T-cell (primary cell): ENCODE measurements around the gene ZXDA. TPM values are rescaled to one million over a fixed set of nuclear protein-coding genes. Genes with fewer than 3 reads are reported as not detected.
"Not testable (repeated sequence)": the region's sequence is repeated elsewhere in the genome, so short reads cannot be mapped to it uniquely, and the experiment has no call there.

Experiments used
- ATAC-seq, 4 experiments: fragments of 200-7000 bp in 3 of 4; fragments of 150-1000 bp in 1 of 4; cut with Tn5 transposase; replicated peaks in 1 of 4; 1 replicate in 3 of 4; 2 replicates in 1 of 4; pipeline ENCODE4 v1.10.0; 2021; ENCODE audit warnings: moderate library complexity in 3 of 4, mild to moderate bottlenecking in 2 of 4, moderate number of reproducible peaks in 1 of 4
- CTCF ChIA-PET, 2 donors: fragments of 300-600 bp; sonication (Branson Sonifier 250); formaldehyde crosslinking; loops; one replicate each; lab custom pipeline; 2022; ENCODE audit warnings: antibody characterized with exemption in 2 of 2; lab: Charles Lee
- POLR2A ChIA-PET, 2 donors: fragments of 300-600 bp; sonication (Branson Sonifier 250); formaldehyde crosslinking; loops; one replicate each; lab custom pipeline; 2022; ENCODE audit warnings: antibody characterized with exemption in 2 of 2; lab: Charles Lee
- DNase-seq, 35 experiments: peaks; one replicate each; pipeline versions ENCODE4 v3.0.0 to v3.0.0-alpha.2; 2013 to 2023
- H3K27ac ChIP-seq: one replicate; pipeline ENCODE4 v1.5.1; 2013; ENCODE audit warnings: low read length
- H3K27me3 ChIP-seq, 2 experiments: replicated peaks in 1 of 2; 1 replicate in 1 of 2; 2 replicates in 1 of 2; pipeline versions ENCODE4 v1.6.1 to v1.7.0; 2013; ENCODE audit warnings: low read length in 1 of 2, mixed read lengths in 1 of 2; ENCODE audit not compliant: control insufficient read depth in 2 of 2, insufficient read depth in 2 of 2; ENCODE audit errors: extremely low read depth in 1 of 2
- H3K36me3 ChIP-seq, 2 donors: 1 replicate in 1 of 2; 2 replicates in 1 of 2; pipeline versions ENCODE4 v1.6.1 to v1.7.0; 2013; ENCODE audit warnings: low read length in 1 of 2; ENCODE audit not compliant: control insufficient read depth in 2 of 2, insufficient read depth in 1 of 2; ENCODE audit errors: extremely low read depth in 1 of 2
- H3K4me1 ChIP-seq, 2 experiments: 1 replicate in 1 of 2; 2 replicates in 1 of 2; pipeline versions ENCODE4 v1.6.1 to v1.7.0; 2013; ENCODE audit warnings: low read length in 2 of 2, mixed read lengths in 1 of 2; ENCODE audit not compliant: insufficient read depth in 2 of 2, control insufficient read depth in 1 of 2; ENCODE audit errors: extremely low read depth in 1 of 2
- H3K4me3 ChIP-seq, 2 donors: 1 replicate in 1 of 2; 2 replicates in 1 of 2; pipeline versions ENCODE4 v1.5.1 to v1.7.0; 2013; ENCODE audit warnings: mild to moderate bottlenecking in 2 of 2, low read length in 1 of 2, moderate library complexity in 1 of 2; ENCODE audit not compliant: control insufficient read depth in 1 of 2; ENCODE audit errors: extremely low read depth in 1 of 2
- H3K9me3 ChIP-seq: 2 replicates; pipeline ENCODE4 v1.7.0; 2013
- H3K27ac Mint-ChIP-seq, 2 donors: one replicate each; pipeline ENCODE4 v1.8.0; 2020 to 2021; ENCODE audit warnings: mild to moderate bottlenecking in 2 of 2, mixed read lengths in 2 of 2
- H3K27me3 Mint-ChIP-seq, 2 donors: one replicate each; pipeline ENCODE4 v1.8.0; 2021 to 2022; ENCODE audit warnings: mixed read lengths in 2 of 2
- H3K36me3 Mint-ChIP-seq: one replicate; pipeline ENCODE4 v1.8.0; 2021; ENCODE audit warnings: mixed read lengths
- H3K4me1 Mint-ChIP-seq, 3 donors: one replicate each; pipeline ENCODE4 v1.8.0; 2020 to 2022; ENCODE audit warnings: mixed read lengths in 3 of 3, mild to moderate bottlenecking in 1 of 3
- H3K4me3 Mint-ChIP-seq, 3 donors: one replicate each; pipeline ENCODE4 v1.8.0; 2020 to 2022; ENCODE audit warnings: mild to moderate bottlenecking in 3 of 3, mixed read lengths in 3 of 3, moderate library complexity in 3 of 3
- H3K9me3 Mint-ChIP-seq, 3 donors: one replicate each; pipeline ENCODE4 v1.8.0; 2020 to 2022; ENCODE audit warnings: mixed read lengths in 3 of 3
- WGBS: methylation state at CpG from one replicate; pipeline ENCODE4 v1.1.5; 2013; ENCODE audit warnings: missing lambda C conversion rate; ENCODE audit not compliant: insufficient coverage; 5-methylcytosine and 5-hydroxymethylcytosine counted together
- total RNA-seq, 35 experiments: library from RNA in 6 of 35; stranded (reverse) in 6 of 35; fragments of 120-200 nt in 1 of 35; gene quantifications; one replicate each; pipeline versions ENCODE4 v1.2.1 to v1.2.4 and lab custom pipeline; 2013 to 2026

The ZXDA gene, protein sequence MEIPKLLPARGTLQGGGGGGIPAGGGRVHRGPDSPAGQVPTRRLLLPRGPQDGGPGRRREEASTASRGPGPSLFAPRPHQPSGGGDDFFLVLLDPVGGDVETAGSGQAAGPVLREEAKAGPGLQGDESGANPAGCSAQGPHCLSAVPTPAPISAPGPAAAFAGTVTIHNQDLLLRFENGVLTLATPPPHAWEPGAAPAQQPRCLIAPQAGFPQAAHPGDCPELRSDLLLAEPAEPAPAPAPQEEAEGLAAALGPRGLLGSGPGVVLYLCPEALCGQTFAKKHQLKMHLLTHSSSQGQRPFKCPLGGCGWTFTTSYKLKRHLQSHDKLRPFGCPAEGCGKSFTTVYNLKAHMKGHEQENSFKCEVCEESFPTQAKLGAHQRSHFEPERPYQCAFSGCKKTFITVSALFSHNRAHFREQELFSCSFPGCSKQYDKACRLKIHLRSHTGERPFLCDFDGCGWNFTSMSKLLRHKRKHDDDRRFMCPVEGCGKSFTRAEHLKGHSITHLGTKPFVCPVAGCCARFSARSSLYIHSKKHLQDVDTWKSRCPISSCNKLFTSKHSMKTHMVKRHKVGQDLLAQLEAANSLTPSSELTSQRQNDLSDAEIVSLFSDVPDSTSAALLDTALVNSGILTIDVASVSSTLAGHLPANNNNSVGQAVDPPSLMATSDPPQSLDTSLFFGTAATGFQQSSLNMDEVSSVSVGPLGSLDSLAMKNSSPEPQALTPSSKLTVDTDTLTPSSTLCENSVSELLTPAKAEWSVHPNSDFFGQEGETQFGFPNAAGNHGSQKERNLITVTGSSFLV
- 10 to 100 TPM in 4 of 5 donors, 1 to 10 TPM in 1; 9.6 to 16.2 (median 12.0) TPM for total RNA-seq
- total RNA-seq (2013): 14.7 TPM
- 9.7 to 46.8 (median 33.9) reads per million in 29 experiments for total RNA-seq (lab: John Stamatoyannopoulos, UW)

DNA sequence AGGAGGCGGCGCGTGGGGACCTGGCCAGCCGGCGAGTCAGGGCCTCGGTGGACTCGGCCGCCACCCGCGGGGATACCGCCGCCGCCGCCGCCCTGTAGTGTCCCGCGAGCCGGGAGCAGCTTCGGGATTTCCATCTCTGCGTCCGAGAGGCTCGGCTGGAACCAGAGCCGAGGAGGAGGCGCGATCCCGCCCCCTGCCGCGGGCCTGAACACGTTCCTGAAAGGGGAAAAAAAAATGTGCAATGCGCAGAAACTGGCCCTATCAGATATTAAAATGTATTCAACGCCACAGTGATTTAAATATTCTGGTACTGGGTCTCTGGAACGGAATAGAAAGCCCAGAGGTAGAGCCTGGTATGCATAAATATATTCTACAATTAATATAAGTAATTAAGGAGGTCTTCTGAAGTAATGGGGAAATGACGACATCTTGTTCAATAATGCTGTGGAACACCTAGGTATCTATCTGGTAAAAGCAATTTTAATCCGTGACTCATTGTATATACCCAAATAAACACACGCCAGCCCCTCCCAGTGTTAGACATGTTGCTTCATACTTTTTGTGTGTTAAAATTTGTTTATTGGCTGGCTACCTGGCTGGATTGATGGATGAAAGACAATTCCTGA, at the start of gene ZXDA:
Gene ZXDA, minus strand, starts transcription at position 172 of the 626 bp plus-strand sequence. Its CDS starts 38 bp downstream, at position 134.
- H3K4me3 ChIP-seq: peak within 1 kb of the TSS; percentile 23 to 49
- H3K27me3 Mint-ChIP-seq, POLR2A ChIA-PET, H3K27me3 ChIP-seq, H3K36me3 ChIP-seq, H3K9me3 ChIP-seq, H3K9me3 Mint-ChIP-seq, CTCF ChIA-PET: not testable (repeated sequence)
- Mint-ChIP-seq H3K27ac (peak within 1 kb of the TSS; percentile 94 to 95), H3K4me3 (peak within 1 kb of the TSS; percentile 72 to 82 (median 73)), H3K4me1 (peaks cover 24 to 41% (median 32%) of the 10 kb centered on the region in 3 donors), H3K36me3 (peaks cover 11% of the 10 kb centered on the region)
- peak in 6 of 35 experiments; percentile 2 to 52 (median 11) for DNase-seq
- no CpG with 5 or more reads among the region's 35 CpGs for WGBS
- peak within 1 kb of the TSS; percentile 87 for H3K27ac ChIP-seq
- ATAC-seq: peak; percentile 66 to 79 (median 72)
- peaks cover 5 to 15% of the 10 kb centered on the region in 2 experiments for H3K4me1 ChIP-seq

DNA sequence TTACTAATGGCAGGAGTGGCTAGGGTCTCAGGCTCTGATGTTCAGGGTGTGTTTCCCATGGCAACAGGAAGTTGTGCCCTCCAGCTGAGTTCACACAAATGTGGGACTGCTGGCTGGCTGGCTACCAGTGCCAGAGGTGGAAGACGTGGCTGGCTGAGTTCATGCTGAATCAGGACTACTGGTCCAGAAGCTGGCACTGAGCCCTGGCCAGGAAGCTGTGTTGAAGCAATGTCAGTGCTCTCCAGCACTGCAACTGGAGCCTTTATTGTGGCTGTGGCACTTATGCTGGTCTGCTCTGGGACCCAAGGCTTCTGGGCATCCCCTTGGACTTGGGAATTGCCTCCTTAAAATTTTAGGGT, 42.0 kb upstream of the ZXDA start:
- no peaks in the 10 kb centered on the region for H3K36me3 Mint-ChIP-seq
- Histone ChIP-seq H3K36me3 (no peaks in the 10 kb centered on the region), H3K27me3 (peaks cover 0 to 4% of the 10 kb centered on the region in 2 experiments), H3K27ac (no peak overlapping the region), H3K9me3 (no peaks in the 10 kb centered on the region), H3K4me1 (peaks cover 0 to 8% of the 10 kb centered on the region in 2 experiments), H3K4me3 (no peak overlapping the region)
- ChIA-PET POLR2A (no interaction called here), CTCF (no interaction called here)
- H3K4me3 Mint-ChIP-seq: no peak overlapping the region
- peaks cover 0 to 8% (median 0%) of the 10 kb centered on the region in 3 donors for H3K4me1 Mint-ChIP-seq
- WGBS: 20% methylated on average over 1 of the region's 1 CpG
- DNase-seq (no peak), ATAC-seq (no peak)
- no peak overlapping the region for H3K27ac Mint-ChIP-seq
- peaks cover 0 to 17% of the 10 kb centered on the region in 2 donors for H3K27me3 Mint-ChIP-seq
- peaks cover 0 to 5% (median 3%) of the 10 kb centered on the region in 3 donors for H3K9me3 Mint-ChIP-seq

DNA sequence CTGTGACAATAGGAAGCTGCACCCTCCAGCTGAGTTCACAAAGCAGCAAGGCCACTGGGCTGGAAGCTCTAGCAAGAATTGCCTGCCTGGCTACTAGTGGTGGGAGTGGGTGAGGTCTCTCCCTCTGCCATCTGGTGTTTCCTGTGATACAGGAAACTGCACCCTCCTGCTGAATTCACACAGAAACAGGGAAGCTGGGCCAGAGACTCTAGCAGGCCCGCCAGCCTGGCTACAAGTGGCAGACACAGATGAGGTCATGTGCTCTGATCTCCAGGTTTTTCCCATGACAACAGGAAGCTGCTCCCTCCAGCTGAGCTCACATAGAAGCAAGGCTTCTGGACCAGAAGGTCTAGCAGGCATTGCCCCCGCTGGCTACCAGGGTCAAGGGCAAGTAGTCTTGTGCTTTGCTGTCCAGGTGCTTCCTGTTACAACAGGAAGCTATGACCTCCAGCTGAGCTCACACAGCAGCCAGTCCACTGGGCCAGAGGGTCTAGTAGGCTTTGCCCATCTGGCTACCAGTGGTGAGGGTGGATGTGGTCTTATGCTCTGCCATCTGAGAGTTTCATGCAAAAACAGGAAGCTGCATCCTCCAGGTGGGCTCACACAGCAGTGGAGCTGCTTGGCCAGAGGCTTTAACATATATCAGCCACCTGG, 41.5 kb upstream of the ZXDA start:
- CTCF ChIA-PET: no interaction called here
- H3K27ac ChIP-seq: no peak overlapping the region

DNA sequence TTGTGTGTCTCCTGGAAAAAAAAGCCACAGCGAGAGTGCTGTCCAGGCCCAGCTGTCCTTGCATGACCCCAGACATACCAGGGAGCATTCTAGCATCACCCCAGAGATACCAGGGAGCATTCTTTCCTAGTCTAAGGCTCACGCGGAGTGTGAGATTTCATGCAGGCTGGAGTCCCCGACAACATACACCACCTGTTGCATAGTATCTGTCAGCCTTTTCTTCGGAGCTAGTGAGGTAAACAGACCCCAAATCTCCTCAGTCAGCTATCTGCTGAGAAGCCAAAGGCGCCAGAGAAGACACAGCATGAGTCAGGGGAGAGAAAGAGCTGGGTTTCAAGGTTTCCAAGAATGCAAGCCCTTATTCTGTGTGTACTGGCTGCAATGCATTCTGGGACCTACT, 23.1 kb upstream of the ZXDA start:
- H3K9me3 Mint-ChIP-seq: no peaks in the 10 kb centered on the region
- Histone ChIP-seq H3K9me3 (no peaks in the 10 kb centered on the region), H3K27ac (no peak overlapping the region), H3K4me1 (no peaks in the 10 kb centered on the region), H3K27me3 (no peaks in the 10 kb centered on the region), H3K4me3 (no peak overlapping the region), H3K36me3 (no peaks in the 10 kb centered on the region)
- 50% methylated on average over 2 of the region's 6 CpGs for WGBS
- ATAC-seq: no peak
- H3K4me1 Mint-ChIP-seq: no peaks in the 10 kb centered on the region
- DNase-seq: no peak
- peaks cover 0 to 5% of the 10 kb centered on the region in 2 donors for H3K27me3 Mint-ChIP-seq
- ChIA-PET CTCF (no interaction called here), POLR2A (no interaction called here)
- no peaks in the 10 kb centered on the region for H3K36me3 Mint-ChIP-seq
- H3K4me3 Mint-ChIP-seq: no peak overlapping the region
- no peak overlapping the region for H3K27ac Mint-ChIP-seq

More for the DNA sequence above, 41.5 kb upstream of the ZXDA start:
- no peaks in the 10 kb centered on the region for H3K36me3 ChIP-seq
- DNase-seq (peak in 1 of 35 experiments; percentile 8), ATAC-seq (no peak)
- Mint-ChIP-seq H3K27me3 (peaks cover 0 to 17% of the 10 kb centered on the region in 2 donors), H3K9me3 (peaks cover 0 to 5% (median 3%) of the 10 kb centered on the region in 3 donors), H3K36me3 (no peaks in the 10 kb centered on the region), H3K27ac (no peak overlapping the region), H3K4me3 (no peak overlapping the region), H3K4me1 (peaks cover 0 to 8% (median 0%) of the 10 kb centered on the region in 3 donors)
- H3K4me3 ChIP-seq: no peak overlapping the region
- WGBS: 27% methylated on average over 1 of the region's 2 CpGs
- H3K4me1 ChIP-seq: peaks cover 0 to 8% of the 10 kb centered on the region in 2 experiments
- H3K27me3 ChIP-seq: peaks cover 0 to 4% of the 10 kb centered on the region in 2 experiments
- POLR2A ChIA-PET: no interaction called here
- H3K9me3 ChIP-seq: no peaks in the 10 kb centered on the region

DNA sequence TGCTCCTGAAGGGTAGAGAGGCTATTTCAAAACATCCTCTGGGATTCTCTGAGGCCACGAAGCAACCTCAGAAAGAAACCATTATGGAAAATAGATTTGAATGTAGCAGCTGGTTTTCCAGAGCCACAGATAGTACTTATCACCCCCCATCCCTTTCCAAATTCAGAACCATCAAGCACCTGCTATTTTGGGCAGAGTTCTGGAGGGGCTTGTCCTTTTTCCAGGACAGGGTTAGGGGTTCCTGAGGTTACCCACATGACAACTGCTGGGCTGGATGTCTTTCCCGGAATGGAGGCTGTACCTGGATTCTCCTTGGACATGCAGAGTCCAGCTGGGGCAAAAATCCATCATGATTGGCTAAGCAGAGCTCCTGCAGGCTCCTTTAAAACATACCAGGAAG, 22.0 kb upstream of the ZXDA start:
- Histone ChIP-seq H3K4me1 (no peaks in the 10 kb centered on the region), H3K36me3 (no peaks in the 10 kb centered on the region), H3K9me3 (no peaks in the 10 kb centered on the region), H3K27me3 (no peaks in the 10 kb centered on the region), H3K27ac (no peak overlapping the region), H3K4me3 (no peak overlapping the region)
- no peak for DNase-seq
- no CpG with 5 or more reads among the region's 2 CpGs for WGBS
- no peak overlapping the region for H3K4me3 Mint-ChIP-seq
- H3K27me3 Mint-ChIP-seq: peaks cover 0 to 6% of the 10 kb centered on the region in 2 donors
- no peaks in the 10 kb centered on the region for H3K36me3 Mint-ChIP-seq
- POLR2A ChIA-PET: no interaction called here
- H3K9me3 Mint-ChIP-seq: no peaks in the 10 kb centered on the region
- no peak for ATAC-seq
- CTCF ChIA-PET: interaction anchor here (0.6 kb wide), 2 partner anchors 13 to 112 kb away, joined by 4 to 7 read pairs; no protein-coding TSS in a partner anchor
- H3K4me1 Mint-ChIP-seq: no peaks in the 10 kb centered on the region
- H3K27ac Mint-ChIP-seq: no peak overlapping the region
